H1 (cell line): ENCODE measurements around the gene OLFML2B. TPM values are rescaled to one million over a fixed set of nuclear protein-coding genes. Genes with fewer than 3 reads are reported as not detected.

Experiments used
- CTCF ChIA-PET: fragments of 300-600 bp; sonication (Branson Sonifier 250); formaldehyde crosslinking; loops from one replicate; lab custom pipeline; 2021; ENCODE audit not compliant: partially characterized antibody; lab: Charles Lee
- POLR2A ChIA-PET: fragments of 300-600 bp; sonication (Branson Sonifier 250); formaldehyde crosslinking; loops from one replicate; lab custom pipeline; 2021; ENCODE audit warnings: inconsistent platforms; ENCODE audit not compliant: partially characterized antibody; lab: Charles Lee
- DNase-seq, 2 experiments: peaks; one replicate each; pipeline versions ENCODE4 v3.0.0 to v3.0.0-alpha.2; 2010 to 2022; ENCODE audit warnings: low spot score in 2 of 2, low read depth in 1 of 2, mixed read lengths in 1 of 2
- FAIRE-seq: peaks from 2 replicates; lab custom pipeline; 2011; peaks lifted over from hg19 to GRCh38; lab: Jason Lieb, UNC
- H2AFZ ChIP-seq: 2 replicates; pipeline ENCODE4 v1.8.1; 2012; ENCODE audit warnings: low read length, inconsistent platforms
- H2AK5ac ChIP-seq: 2 replicates; pipeline ENCODE4 v1.6.1; 2013; ENCODE audit warnings: low read depth, low read length
- H2BK120ac ChIP-seq: replicated peaks from 2 replicates; pipeline ENCODE3; 2013; ENCODE audit warnings: low read depth, low read length, inconsistent platforms
- H2BK12ac ChIP-seq: 2 replicates; pipeline ENCODE4 v1.6.1; 2013; ENCODE audit warnings: low read depth, low read length
- H2BK15ac ChIP-seq: 2 replicates; pipeline ENCODE4 v1.6.1; 2013; ENCODE audit warnings: low read length
- H2BK20ac ChIP-seq: 2 replicates; pipeline ENCODE4 v1.6.1; 2013; ENCODE audit warnings: low read length
- H2BK5ac ChIP-seq: 2 replicates; pipeline ENCODE4 v1.6.1; 2013; ENCODE audit warnings: low read depth, low read length
- H3K14ac ChIP-seq: 2 replicates; pipeline ENCODE4 v1.6.1; 2013; ENCODE audit warnings: inconsistent platforms; ENCODE audit not compliant: insufficient read length
- H3K18ac ChIP-seq: 2 replicates; pipeline ENCODE4 v1.6.1; 2013; ENCODE audit warnings: low read length; ENCODE audit errors: extremely low read depth
- H3K23ac ChIP-seq: 2 replicates; pipeline ENCODE4 v1.6.1; 2013; ENCODE audit warnings: inconsistent platforms; ENCODE audit not compliant: insufficient read length
- H3K23me2 ChIP-seq: 2 replicates; pipeline ENCODE4 v1.6.1; 2013; ENCODE audit warnings: low read depth, low read length
- H3K27ac ChIP-seq: 2 replicates; pipeline ENCODE4 v1.6.1; 2011; ENCODE audit warnings: low read depth, low read length, inconsistent platforms
- H3K27me3 ChIP-seq, 4 experiments: replicated peaks in 1 of 4; 1 replicate in 1 of 4; 2 replicates in 3 of 4; pipeline versions ENCODE4 v1.6.1 to v1.8.1; 2011 to 2013; ENCODE audit warnings: low read length in 3 of 4, mild to moderate bottlenecking in 3 of 4, inconsistent platforms in 2 of 4, mixed read lengths in 2 of 4, moderate library complexity in 1 of 4; ENCODE audit not compliant: control insufficient read depth in 3 of 4, insufficient read depth in 3 of 4; ENCODE audit errors: extremely low read depth in 1 of 4
- H3K36me3 ChIP-seq, 4 experiments: 2 replicates each; pipeline versions ENCODE4 v1.6.1 to v1.8.1; 2011 to 2013; ENCODE audit warnings: mild to moderate bottlenecking in 4 of 4, low read length in 3 of 4, moderate library complexity in 2 of 4, control low read depth in 1 of 4, inconsistent platforms in 1 of 4; ENCODE audit not compliant: insufficient read depth in 4 of 4, control insufficient read depth in 2 of 4
- H3K4ac ChIP-seq: replicated peaks from 2 replicates; pipeline ENCODE3; 2013; ENCODE audit warnings: low read length, low read depth, mixed read lengths, inconsistent platforms; ENCODE audit not compliant: insufficient read length
- H3K4me1 ChIP-seq, 4 experiments: replicated peaks in 1 of 4; 1 replicate in 1 of 4; 2 replicates in 3 of 4; pipeline versions ENCODE4 v1.6.1 to v1.8.1; 2011 to 2013; ENCODE audit warnings: low read length in 3 of 4, inconsistent platforms in 2 of 4, mixed read lengths in 1 of 4; ENCODE audit not compliant: insufficient read depth in 4 of 4, control insufficient read depth in 3 of 4
- H3K4me2 ChIP-seq, 2 experiments: 2 replicates each; pipeline versions ENCODE4 v1.6.1 to v1.8.1; 2011 to 2013; ENCODE audit warnings: low read depth in 2 of 2, low read length in 2 of 2, control low read depth in 1 of 2, inconsistent platforms in 1 of 2, mild to moderate bottlenecking in 1 of 2; ENCODE audit not compliant: insufficient read depth in 1 of 2
- H3K4me3 ChIP-seq, 4 experiments: fragments of 200-600, 300-600 bp in 1 of 4; sonication (generic), shearing (Covaris generic), sonication (Bioruptor Twin) in 1 of 4; 2 replicates each; pipeline versions ENCODE4 v1.5.1 to v1.8.1; 2011 to 2016; ENCODE audit warnings: low read length in 4 of 4, low read depth in 3 of 4, control low read depth in 2 of 4, inconsistent platforms in 2 of 4, mild to moderate bottlenecking in 2 of 4, mixed read lengths in 1 of 4, moderate library complexity in 1 of 4; ENCODE audit not compliant: insufficient read depth in 2 of 4; ENCODE audit errors: extremely low read depth in 1 of 4
- H3K56ac ChIP-seq: replicated peaks from 2 replicates; pipeline ENCODE3; 2013; ENCODE audit warnings: low read depth, mild to moderate bottlenecking, mixed read lengths, low read length, inconsistent platforms; ENCODE audit not compliant: insufficient read length
- H3K79me1 ChIP-seq: 2 replicates; pipeline ENCODE4 v1.6.1; 2013; ENCODE audit warnings: low read depth, low read length, control low read depth
- H3K79me2 ChIP-seq, 2 experiments: 2 replicates each; pipeline versions ENCODE4 v1.6.1 to v1.8.1; 2012 to 2013; ENCODE audit warnings: low read length in 2 of 2, mild to moderate bottlenecking in 2 of 2, inconsistent platforms in 1 of 2; ENCODE audit not compliant: insufficient read depth in 2 of 2, control insufficient read depth in 1 of 2
- H3K9ac ChIP-seq, 4 experiments: replicated peaks in 1 of 4; 1 replicate in 1 of 4; 2 replicates in 3 of 4; pipeline versions ENCODE4 v1.6.1 to v1.8.1; 2011 to 2013; ENCODE audit warnings: low read depth in 3 of 4, low read length in 3 of 4, control low read depth in 2 of 4, mild to moderate bottlenecking in 2 of 4, moderate library complexity in 2 of 4, inconsistent platforms in 1 of 4; ENCODE audit errors: extremely low read depth in 1 of 4
- H3K9me3 ChIP-seq, 2 experiments: 2 replicates each; pipeline versions ENCODE4 v1.6.1 to v1.8.1; 2012 to 2013; ENCODE audit warnings: mild to moderate bottlenecking in 2 of 2, moderate library complexity in 2 of 2, control low read depth in 1 of 2, inconsistent platforms in 1 of 2, low read depth in 1 of 2, low read length in 1 of 2, mixed read lengths in 1 of 2; ENCODE audit not compliant: insufficient read depth in 2 of 2
- H4K20me1 ChIP-seq, 2 experiments: replicated peaks in 1 of 2; 2 replicates each; pipeline versions ENCODE3 to v1.8.1; 2011 to 2013; ENCODE audit warnings: inconsistent platforms in 2 of 2, low read length in 2 of 2, mild to moderate bottlenecking in 1 of 2; ENCODE audit not compliant: insufficient read depth in 2 of 2, control insufficient read depth in 1 of 2
- H4K5ac ChIP-seq: 2 replicates; pipeline ENCODE4 v1.6.1; 2013; ENCODE audit warnings: low read length, low read depth, mixed read lengths, inconsistent platforms; ENCODE audit not compliant: insufficient read length
- H4K8ac ChIP-seq: 2 replicates; pipeline ENCODE4 v1.8.0; 2013; ENCODE audit warnings: mild to moderate bottlenecking, moderate library complexity, low read length, inconsistent platforms; ENCODE audit not compliant: insufficient read depth; ENCODE audit errors: extremely low read depth
- H4K91ac ChIP-seq: replicated peaks from 2 replicates; pipeline ENCODE3; 2013; ENCODE audit warnings: low read length, mixed read lengths, inconsistent platforms; ENCODE audit not compliant: insufficient read length
- CTBP2 ChIP-seq: IDR thresholded peaks from 2 replicates; pipeline ENCODE4 v1.7.0; 2011; ENCODE audit warnings: borderline replicate concordance, mild to moderate bottlenecking, moderate library complexity, mixed read lengths, low read length; ENCODE audit not compliant: insufficient read depth, insufficient read length
- EZH2 ChIP-seq: fragments of 200-600 bp; sonication (generic); IDR thresholded peaks from 2 replicates; pipeline ENCODE4 v1.7.1; 2012; ENCODE audit warnings: low read depth, mild to moderate bottlenecking, moderate library complexity, low read length, inconsistent platforms; ENCODE audit not compliant: severe bottlenecking
- FOSL1 ChIP-seq: IDR thresholded peaks from 2 replicates; pipeline ENCODE4 v1.6.1; 2011; ENCODE audit warnings: mild to moderate bottlenecking, low read depth, low read length, moderate library complexity; ENCODE audit not compliant: insufficient read depth
- KDM5A ChIP-seq: fragments of 200-600 bp; IDR thresholded peaks from 2 replicates; pipeline ENCODE4 v1.7.1; 2012; ENCODE audit warnings: mild to moderate bottlenecking, low read length, inconsistent platforms, mixed read lengths
- RFX5 ChIP-seq: IDR thresholded peaks from 2 replicates; pipeline ENCODE4 v1.6.1; 2011; ENCODE audit warnings: low read depth, low read length, improper control_type of control experiment, borderline replicate concordance
- SP2 ChIP-seq: IDR thresholded peaks from 2 replicates; pipeline ENCODE4 v1.6.1; 2012; ENCODE audit warnings: mild to moderate bottlenecking, low read length, inconsistent platforms
- TAF1 ChIP-seq: IDR thresholded peaks from 2 replicates; pipeline ENCODE4 v1.6.1; 2011; ENCODE audit warnings: mild to moderate bottlenecking, low read depth, low read length
- TAF7 ChIP-seq: optimal IDR thresholded peaks from 2 replicates; pipeline ENCODE3; 2011; ENCODE audit warnings: low read depth, mild to moderate bottlenecking, inconsistent platforms, low read length, moderate library complexity, borderline replicate concordance
- ZNF274 ChIP-seq: IDR thresholded peaks from 2 replicates; pipeline ENCODE4 v1.7.0; 2012; ENCODE audit warnings: low read length, borderline replicate concordance; ENCODE audit errors: extremely low read depth
- WGBS, 2 experiments: shearing (Covaris generic) in 1 of 2; methylation state at CpG; one replicate each; pipeline versions ENCODE4 v1.1.6 to v1.1.7; 2013 to 2015; ENCODE audit warnings: low lambda C conversion rate in 2 of 2, mixed read lengths in 2 of 2, inconsistent platforms in 1 of 2, low coverage in 1 of 2, missing lambda C conversion rate in 1 of 2; ENCODE audit not compliant: insufficient replicate concordance in 2 of 2, insufficient coverage in 1 of 2, insufficient read length in 1 of 2; ENCODE audit errors: extremely low coverage in 1 of 2, missing lambda C conversion rate in 1 of 2; 5-methylcytosine and 5-hydroxymethylcytosine counted together
- polyA plus RNA-seq, 7 experiments: library from polyadenylated mRNA; depleted of rRNA in 3 of 7; stranded (reverse) in 5 of 7; unstranded in 2 of 7; fragments of >200 nt in 5 of 7; fragments of 200-250 nt in 2 of 7; gene quantifications; 1 replicate in 5 of 7; 2 replicates in 1 of 7; 4 replicates in 1 of 7; pipeline versions ENCODE4 v1.2.1 to v1.2.3, GENCODE V29; 2011 to 2013; ENCODE audit warnings: missing spikeins in 2 of 7, mixed read lengths in 2 of 7
- total RNA-seq: library from RNA; stranded (reverse); fragmentation: NEBNext Ultra II Directional; extraction: Animal tissue kit (Norgen Biotek cat#: 25700); gene quantifications from 2 replicates; pipeline ENCODE4 v1.2.1, GENCODE V29; 2021
- TF ChIP-seq, protein P1 (sequence below), 3 experiments: IDR thresholded peaks; 1 replicate in 2 of 3; 2 replicates in 1 of 3; pipeline versions ENCODE4 v1.5.1 to v1.6.1; 2011; ENCODE audit warnings: low read length in 3 of 3, mild to moderate bottlenecking in 3 of 3, inconsistent platforms in 2 of 3, low read depth in 1 of 3, moderate library complexity in 1 of 3; ENCODE audit not compliant: insufficient read depth in 1 of 3; ENCODE audit errors: control extremely low read depth in 1 of 3
- TF ChIP-seq, protein P2 (sequence below): IDR thresholded peaks from 2 replicates; pipeline ENCODE4 v1.6.1; 2012; ENCODE audit warnings: inconsistent platforms

Gene OLFML2B
- total and polyA plus RNA-seq, 2 of the 8 experiments (the other 6 are each of a cell fraction or from before 2014, with no cell fraction given), result 6.5 to 10.4 TPM

DNA sequence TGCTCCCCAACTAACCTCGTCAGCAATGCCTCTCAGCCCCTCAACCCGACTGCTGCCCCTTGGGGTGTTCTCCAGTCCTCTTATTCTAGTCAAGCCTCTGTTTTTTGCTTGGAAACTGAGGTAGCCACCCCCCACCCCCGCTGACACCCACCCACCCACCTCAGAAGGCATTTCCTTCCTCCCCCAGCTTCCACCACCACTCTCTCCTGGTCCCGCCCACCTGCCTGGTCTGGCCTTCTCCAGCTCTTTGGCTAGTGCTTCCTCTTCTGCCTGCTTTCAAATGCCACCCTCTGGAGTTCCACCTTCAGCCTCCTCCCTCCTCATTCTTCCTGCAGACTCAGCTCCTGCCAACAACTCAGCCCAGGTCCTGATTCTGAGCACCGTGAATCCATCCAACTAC lies 35.3 kb downstream of the OLFML2B start:
- no peak overlapping the region for H2AFZ ChIP-seq
- H2AK5ac ChIP-seq, result no peak overlapping the region
- H3K79me1 ChIP-seq, result no peaks in the 10 kb centered on the region
- no peak overlapping the region for H3K56ac ChIP-seq
- H3K4ac ChIP-seq, result no peak overlapping the region
- no peaks in the 10 kb centered on the region for H3K4me1 ChIP-seq
- H3K27me3 ChIP-seq, result no peaks in the 10 kb centered on the region
- H3K4me3 ChIP-seq, result no peak overlapping the region
- no peak overlapping the region for H3K18ac ChIP-seq
- H2BK20ac ChIP-seq, result no peak overlapping the region
- no peak overlapping the region for H2BK12ac ChIP-seq
- POLR2A ChIA-PET, result no interaction called here
- H4K8ac ChIP-seq, result no peak overlapping the region
- no peak overlapping the region for H2BK15ac ChIP-seq
- CTCF ChIA-PET, result interaction anchor here (1.2 to 1.5 kb wide), 2 partner anchors 44 to 196 kb away, joined by 3 read pairs; no protein-coding TSS in a partner anchor
- H3K9ac ChIP-seq, result no peak overlapping the region
- no peak overlapping the region for H2BK5ac ChIP-seq
- no peaks in the 10 kb centered on the region for H3K79me2 ChIP-seq
- H3K27ac ChIP-seq, result no peak overlapping the region
- no peak overlapping the region for H2BK120ac ChIP-seq
- H4K5ac ChIP-seq, result no peak overlapping the region
- H3K23me2 ChIP-seq, result no peaks in the 10 kb centered on the region; the same call in 1 of the 2 replicates
- no peak overlapping the region for H4K91ac ChIP-seq
- peaks cover 2 to 9% of the 10 kb centered on the region in 2 experiments; a peak in 2 of 4 replicates for H3K9me3 ChIP-seq
- H4K20me1 ChIP-seq, result no peaks in the 10 kb centered on the region
- 78% methylated on average over 5 of the region's 5 CpGs; no CpG with 5 or more reads in 1 of the 2 experiments for WGBS, 2 experiments
- FAIRE-seq, result no peak
- no peak overlapping the region for H3K14ac ChIP-seq
- H3K36me3 ChIP-seq, result no peaks in the 10 kb centered on the region
- no peak overlapping the region for H3K23ac ChIP-seq
- DNase-seq, result no peak
- H3K4me2 ChIP-seq, result no peak overlapping the region
- TF ChIP-seq KDM5A, result no peak
- TF ChIP-seq CTBP2, result no peak
- no peak for TF ChIP-seq TAF1
- no peak for TF ChIP-seq RFX5
- no peak for TF ChIP-seq EZH2
- no peak for TF ChIP-seq SP2
- TF ChIP-seq, protein P1, sequence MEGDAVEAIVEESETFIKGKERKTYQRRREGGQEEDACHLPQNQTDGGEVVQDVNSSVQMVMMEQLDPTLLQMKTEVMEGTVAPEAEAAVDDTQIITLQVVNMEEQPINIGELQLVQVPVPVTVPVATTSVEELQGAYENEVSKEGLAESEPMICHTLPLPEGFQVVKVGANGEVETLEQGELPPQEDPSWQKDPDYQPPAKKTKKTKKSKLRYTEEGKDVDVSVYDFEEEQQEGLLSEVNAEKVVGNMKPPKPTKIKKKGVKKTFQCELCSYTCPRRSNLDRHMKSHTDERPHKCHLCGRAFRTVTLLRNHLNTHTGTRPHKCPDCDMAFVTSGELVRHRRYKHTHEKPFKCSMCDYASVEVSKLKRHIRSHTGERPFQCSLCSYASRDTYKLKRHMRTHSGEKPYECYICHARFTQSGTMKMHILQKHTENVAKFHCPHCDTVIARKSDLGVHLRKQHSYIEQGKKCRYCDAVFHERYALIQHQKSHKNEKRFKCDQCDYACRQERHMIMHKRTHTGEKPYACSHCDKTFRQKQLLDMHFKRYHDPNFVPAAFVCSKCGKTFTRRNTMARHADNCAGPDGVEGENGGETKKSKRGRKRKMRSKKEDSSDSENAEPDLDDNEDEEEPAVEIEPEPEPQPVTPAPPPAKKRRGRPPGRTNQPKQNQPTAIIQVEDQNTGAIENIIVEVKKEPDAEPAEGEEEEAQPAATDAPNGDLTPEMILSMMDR (IDR thresholded peaks at IDR 0.05; ENCODE audit: control extremely low read depth in 1 of 3, insufficient read depth in 1 of 3, low read depth in 1 of 3, low read length in 3 of 3), result no peak
- TF ChIP-seq FOSL1, result no peak
- no peak for TF ChIP-seq ZNF274
- TF ChIP-seq, protein P2, sequence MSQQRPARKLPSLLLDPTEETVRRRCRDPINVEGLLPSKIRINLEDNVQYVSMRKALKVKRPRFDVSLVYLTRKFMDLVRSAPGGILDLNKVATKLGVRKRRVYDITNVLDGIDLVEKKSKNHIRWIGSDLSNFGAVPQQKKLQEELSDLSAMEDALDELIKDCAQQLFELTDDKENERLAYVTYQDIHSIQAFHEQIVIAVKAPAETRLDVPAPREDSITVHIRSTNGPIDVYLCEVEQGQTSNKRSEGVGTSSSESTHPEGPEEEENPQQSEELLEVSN, result no peak
- no peak for TF ChIP-seq TAF7
